WTC11 (cell line): Measurements from ENCODE around the gene STARD13. TPM values are rescaled to one million over a fixed set of nuclear protein-coding genes. Genes with fewer than 3 reads are reported as not detected.

ENCODE experiments used
- ATAC-seq: fragments of 200-7000 bp; cut with Tn5 transposase; 2 replicates; pipeline ENCODE4 v1.10.0; 2021; ENCODE audit warnings: mild to moderate bottlenecking, moderate library complexity
- CTCF ChIA-PET: fragments of 300-600 bp; sonication (Branson Sonifier 250); formaldehyde crosslinking; loops from one replicate; lab custom pipeline; 2021; ENCODE audit warnings: antibody characterized with exemption; lab: Charles Lee
- POLR2A ChIA-PET: fragments of 350-600 bp; sonication (Branson Sonifier 250); formaldehyde crosslinking; loops from one replicate; lab custom pipeline; 2021; ENCODE audit warnings: antibody characterized with exemption; lab: Charles Lee
- DNase-seq: peaks from one replicate; pipeline ENCODE4 v3.0.0; 2021; ENCODE audit warnings: low spot score
- H3K27ac Mint-ChIP-seq: 2 replicates; pipeline ENCODE4 v1.8.0; 2021; ENCODE audit warnings: mixed read lengths
- H3K27me3 Mint-ChIP-seq: 2 replicates; pipeline ENCODE4 v1.8.0; 2021; ENCODE audit warnings: low read depth, mild to moderate bottlenecking, moderate library complexity, mixed read lengths
- H3K36me3 Mint-ChIP-seq: 2 replicates; pipeline ENCODE4 v1.8.0; 2021; ENCODE audit warnings: mixed read lengths
- H3K4me1 Mint-ChIP-seq: 2 replicates; pipeline ENCODE4 v1.8.0; 2022; ENCODE audit warnings: mixed read lengths
- H3K4me3 Mint-ChIP-seq: 2 replicates; pipeline ENCODE4 v1.8.0; 2021; ENCODE audit warnings: mild to moderate bottlenecking, moderate library complexity, mixed read lengths
- H3K9me3 Mint-ChIP-seq: 2 replicates; pipeline ENCODE4 v1.8.0; 2021; ENCODE audit warnings: mixed read lengths
- ATF1 ChIP-seq: sonication (generic); formaldehyde crosslinking; IDR thresholded peaks from 2 replicates; pipeline ENCODE4 v1.8.1; 2023; ENCODE audit warnings: mild to moderate bottlenecking, moderate library complexity, missing genetic modification reagents
- CREB1 ChIP-seq: sonication (generic); formaldehyde crosslinking; IDR thresholded peaks from 2 replicates; pipeline ENCODE4 v1.8.0; 2023; ENCODE audit warnings: mild to moderate bottlenecking, missing genetic modification reagents
- FOXP1 ChIP-seq: sonication (generic); formaldehyde crosslinking; IDR thresholded peaks from 2 replicates; pipeline ENCODE4 v1.8.0; 2022; ENCODE audit warnings: missing genetic modification reagents, mild to moderate bottlenecking, moderate library complexity, borderline replicate concordance
- GRHL2 ChIP-seq: fragments of 250-450 bp; sonication (Bioruptor Pico); IDR thresholded peaks from 2 replicates; pipeline ENCODE4 v1.8.0; 2022; ENCODE audit warnings: mild to moderate bottlenecking, moderate library complexity; ENCODE audit not compliant: insufficient replicate concordance, severe bottlenecking
- HMGA2 ChIP-seq: fragments of 250-450 bp; sonication (Bioruptor Pico); IDR thresholded peaks from 2 replicates; pipeline ENCODE4 v1.4.0; 2021; ENCODE audit warnings: mild to moderate bottlenecking, moderate library complexity
- JAZF1 ChIP-seq: fragments of 250-450 bp; sonication (Bioruptor Pico); IDR thresholded peaks from 2 replicates; pipeline ENCODE4 v1.9.0; 2021; ENCODE audit warnings: moderate library complexity, mild to moderate bottlenecking, inconsistent platforms
- MYBL2 ChIP-seq: sonication (generic); formaldehyde crosslinking; IDR thresholded peaks from 2 replicates; pipeline ENCODE4 v1.8.1; 2023; ENCODE audit warnings: mild to moderate bottlenecking, moderate library complexity, missing genetic modification reagents
- NR3C1 ChIP-seq: sonication (generic); formaldehyde crosslinking; conservative IDR thresholded peaks from 2 replicates; pipeline ENCODE4 v1.8.1; 2023; ENCODE audit warnings: low read depth, mild to moderate bottlenecking, missing genetic modification reagents
- OVOL2 ChIP-seq: fragments of 250-450 bp; sonication (Bioruptor Pico); IDR thresholded peaks from 2 replicates; pipeline ENCODE4 v1.9.0; 2021; ENCODE audit warnings: mild to moderate bottlenecking, borderline replicate concordance
- RELA ChIP-seq: sonication (generic); formaldehyde crosslinking; IDR thresholded peaks from 2 replicates; pipeline ENCODE4 v1.8.1; 2022; ENCODE audit warnings: missing genetic modification reagents, mild to moderate bottlenecking, borderline replicate concordance
- SMAD4 ChIP-seq: sonication (generic); formaldehyde crosslinking; IDR thresholded peaks from 2 replicates; pipeline ENCODE4 v1.8.0; 2022; ENCODE audit warnings: mild to moderate bottlenecking, missing genetic modification reagents
- SP1 ChIP-seq: sonication (generic); formaldehyde crosslinking; conservative IDR thresholded peaks from 2 replicates; pipeline ENCODE4 v1.8.1; 2022; ENCODE audit warnings: missing genetic modification reagents
- STAT6 ChIP-seq: sonication (generic); formaldehyde crosslinking; conservative IDR thresholded peaks from 2 replicates; pipeline ENCODE4 v1.8.1; 2023; ENCODE audit warnings: mild to moderate bottlenecking, low read depth, missing genetic modification reagents, moderate library complexity
- TEAD1 ChIP-seq: sonication (generic); formaldehyde crosslinking; IDR thresholded peaks from 2 replicates; pipeline ENCODE4 v1.8.0; 2022; ENCODE audit warnings: mild to moderate bottlenecking, missing genetic modification reagents
- ZBTB43 ChIP-seq: sonication (generic); formaldehyde crosslinking; IDR thresholded peaks from 2 replicates; pipeline ENCODE4 v1.8.1; 2023; ENCODE audit warnings: mild to moderate bottlenecking, missing genetic modification reagents
- ZMAT4 ChIP-seq: fragments of 250-450 bp; sonication (Bioruptor Pico); IDR thresholded peaks from 2 replicates; pipeline ENCODE4 v1.9.0; 2021; ENCODE audit warnings: mild to moderate bottlenecking
- ZNF138 ChIP-seq: sonication (generic); formaldehyde crosslinking; conservative IDR thresholded peaks from 2 replicates; pipeline ENCODE4 v1.8.1; 2022; ENCODE audit warnings: mild to moderate bottlenecking, moderate library complexity, missing genetic modification reagents
- ZNF232 ChIP-seq: sonication (generic); formaldehyde crosslinking; IDR thresholded peaks from 2 replicates; pipeline ENCODE4 v1.8.0; 2022; ENCODE audit warnings: mild to moderate bottlenecking, missing genetic modification reagents
- ZNF281 ChIP-seq: sonication (generic); formaldehyde crosslinking; IDR thresholded peaks from 2 replicates; pipeline ENCODE4 v1.8.0; 2023; ENCODE audit warnings: mild to moderate bottlenecking, missing genetic modification reagents
- ZNF423 ChIP-seq: fragments of 250-450 bp; sonication (Bioruptor Pico); IDR thresholded peaks from 2 replicates; pipeline ENCODE4 v2.1.2; 2022; ENCODE audit warnings: mild to moderate bottlenecking, moderate library complexity
- ZNF512 ChIP-seq: sonication (generic); formaldehyde crosslinking; IDR thresholded peaks from 2 replicates; pipeline ENCODE4 v1.8.1; 2022; ENCODE audit warnings: missing genetic modification reagents, borderline replicate concordance
- ZNF671 ChIP-seq: fragments of 250-450 bp; sonication (Bioruptor Pico); IDR thresholded peaks from 2 replicates; pipeline ENCODE4 v1.8.0; 2021; ENCODE audit warnings: mild to moderate bottlenecking
- total RNA-seq: library from RNA; stranded (reverse); gene quantifications from 3 replicates; pipeline ENCODE4 v1.2.3, GENCODE V29; 2021

STARD13 gene
- total RNA-seq, 1 experiment from 2014 or later: 4.4 TPM

GRCh38 chr13:33078263-33078662 is 207.3 kb downstream of the STARD13 start:
- H3K4me1 Mint-ChIP-seq: peaks cover under 1% of the 10 kb centered on the region; the same call in 1 of the 2 replicates
- ChIA-PET CTCF (no interaction called here), POLR2A (no interaction called here)
- H3K36me3 Mint-ChIP-seq: no peaks in the 10 kb centered on the region
- H3K9me3 Mint-ChIP-seq: no peaks in the 10 kb centered on the region
- no peaks in the 10 kb centered on the region for H3K27me3 Mint-ChIP-seq
- no peak overlapping the region for H3K4me3 Mint-ChIP-seq
- H3K27ac Mint-ChIP-seq: no peak overlapping the region
- ATAC-seq: no peak
- TF ChIP-seq ZBTB43 (CRISPR knock-in tag): no peak
- TF ChIP-seq ZNF423: no peak
- TF ChIP-seq SMAD4 (CRISPR knock-in tag): no peak
- TF ChIP-seq SP1: no peak
- no peak for TF ChIP-seq ZMAT4 (CRISPR knock-in tag)
- TF ChIP-seq ZNF281 (CRISPR knock-in tag): no peak
- TF ChIP-seq STAT6: no peak
- TF ChIP-seq TEAD1 (CRISPR knock-in tag): no peak
- TF ChIP-seq RELA (CRISPR knock-in tag): no peak
- no peak for TF ChIP-seq JAZF1
- DNase-seq: no peak

- DNase-seq (no peak), ATAC-seq (no peak)
- peaks cover 16% of the 10 kb centered on the region for H3K4me1 Mint-ChIP-seq
- POLR2A ChIA-PET: no interaction called here
- no peaks in the 10 kb centered on the region for H3K36me3 Mint-ChIP-seq
- no peak overlapping the region for H3K4me3 Mint-ChIP-seq
- no peaks in the 10 kb centered on the region for H3K27me3 Mint-ChIP-seq
- CTCF ChIA-PET: interaction anchor here (1.0 kb wide), 1 partner anchor 19 kb away, joined by 3 read pairs; no protein-coding TSS in a partner anchor
- no peaks in the 10 kb centered on the region for H3K9me3 Mint-ChIP-seq
- H3K27ac Mint-ChIP-seq: no peak overlapping the region
- TF ChIP-seq HMGA2 (CRISPR knock-in tag) (no peak), OVOL2 (CRISPR knock-in tag) (no peak)
Measured at GRCh38 chr13:33076001-33076992, 209.3 kb downstream of the STARD13 start.

- H3K9me3 Mint-ChIP-seq: no peaks in the 10 kb centered on the region; the same call in 1 of the 2 replicates
- DNase-seq (no peak), ATAC-seq (no peak)
- CTCF ChIA-PET: no interaction called here
- no peaks in the 10 kb centered on the region for H3K27me3 Mint-ChIP-seq
- no peak overlapping the region for H3K4me3 Mint-ChIP-seq
- peaks cover 16% of the 10 kb centered on the region for H3K4me1 Mint-ChIP-seq
- H3K27ac Mint-ChIP-seq: no peak overlapping the region
- POLR2A ChIA-PET: no interaction called here
- no peaks in the 10 kb centered on the region for H3K36me3 Mint-ChIP-seq
- TF ChIP-seq ZNF232 (no peak), ATF1 (CRISPR knock-in tag) (no peak), CREB1 (CRISPR knock-in tag) (no peak), MYBL2 (CRISPR knock-in tag) (no peak), ZNF671 (CRISPR knock-in tag) (no peak), ZNF512 (CRISPR knock-in tag) (no peak), ZNF138 (CRISPR knock-in tag) (no peak), FOXP1 (CRISPR knock-in tag) (no peak), NR3C1 (CRISPR knock-in tag) (no peak), GRHL2 (CRISPR knock-in tag) (no peak)
Measured at GRCh38 chr13:33073338-33073737, 212.2 kb downstream of the STARD13 start.
